ENCODE measurements around the gene DLEC1.

DLEC1 gene

DNA sequence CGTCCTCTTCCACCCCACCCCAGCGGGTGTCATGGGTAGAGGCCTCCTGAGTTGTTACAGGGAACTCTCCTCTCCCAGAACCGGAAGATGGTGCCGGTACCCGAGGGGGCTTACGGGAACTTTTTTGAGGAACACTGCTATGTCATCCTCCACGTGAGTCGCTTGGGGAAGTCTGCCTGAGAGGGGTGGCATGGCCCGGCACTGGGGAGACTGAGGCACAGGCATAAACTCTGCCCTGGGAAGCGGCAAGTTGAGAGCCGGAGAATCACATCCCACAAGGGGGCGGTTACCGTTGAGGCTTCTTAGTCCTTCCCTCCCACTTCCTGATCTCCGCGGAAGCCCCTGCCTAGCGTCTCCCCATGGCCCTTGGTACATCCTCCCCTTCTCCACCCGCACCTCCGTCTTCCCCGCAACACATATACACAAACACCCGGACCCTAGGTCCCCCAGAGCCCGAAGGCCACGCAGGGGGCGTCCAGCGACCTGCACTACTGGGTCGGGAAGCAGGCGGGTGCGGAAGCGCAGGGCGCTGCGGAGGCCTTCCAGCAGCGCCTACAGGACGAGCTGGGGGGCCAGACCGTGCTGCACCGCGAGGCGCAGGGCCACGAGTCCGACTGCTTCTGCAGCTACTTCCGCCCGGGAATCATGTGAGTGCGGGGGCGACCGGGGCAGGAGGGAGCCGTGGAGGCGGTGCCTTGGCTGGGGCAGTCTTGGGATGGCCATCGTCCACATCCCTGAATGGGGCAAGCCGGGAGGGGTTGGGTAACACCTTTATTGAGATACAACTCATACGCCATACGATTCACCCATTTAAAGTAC lies 45.0 kb upstream of the DLEC1 start:
- no peaks in the 10 kb centered on the region for H3K36me3 ChIP-seq (ENCODE audit: control insufficient read depth, insufficient read depth, low read length)
- H3K4me1 ChIP-seq (ENCODE audit: control insufficient read depth, insufficient read depth, low read length, poor library complexity, severe bottlenecking), result peaks cover 10% of the 10 kb centered on the region
- no peaks in the 10 kb centered on the region for H3K9me3 ChIP-seq (ENCODE audit: control insufficient read depth, low read length)
- no peak overlapping the region for H3K27ac ChIP-seq (ENCODE audit: low read depth, low read length, severe bottlenecking)
- H3K4me3 ChIP-seq (ENCODE audit: extremely low read depth, insufficient read depth, low read length, poor library complexity, severe bottlenecking), result peak overlapping the region; percentile 34
- WGBS, 2 experiments (ENCODE audit: insufficient coverage in 2 of 2), result 37 to 46% methylated on average over 39 to 46 of the region's 49 CpGs

DNA sequence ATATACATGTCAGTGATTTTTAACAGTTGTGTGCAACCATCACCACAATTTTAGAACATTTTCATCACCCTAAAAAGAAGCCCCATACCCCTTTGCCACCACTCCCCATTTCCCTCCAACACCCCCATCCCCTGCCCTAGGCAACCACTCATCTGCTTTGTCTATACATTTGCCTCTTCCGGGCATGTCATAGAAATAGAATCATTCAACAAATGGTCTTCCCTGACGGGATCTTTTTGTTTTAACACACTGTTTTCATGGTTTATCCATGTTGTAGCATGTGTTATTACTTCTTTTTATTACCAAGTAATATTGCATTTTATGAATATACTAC lies 44.4 kb upstream of the DLEC1 start:
- Histone ChIP-seq H3K4me3 (ENCODE audit: extremely low read depth, insufficient read depth, low read length, poor library complexity, severe bottlenecking) (peak overlapping the region; percentile 34), H3K36me3 (ENCODE audit: control insufficient read depth, insufficient read depth, low read length) (no peaks in the 10 kb centered on the region), H3K27ac (ENCODE audit: low read depth, low read length, severe bottlenecking) (no peak overlapping the region), H3K9me3 (ENCODE audit: control insufficient read depth, low read length) (no peaks in the 10 kb centered on the region), H3K4me1 (ENCODE audit: control insufficient read depth, insufficient read depth, low read length, poor library complexity, severe bottlenecking) (peaks cover 10% of the 10 kb centered on the region)
- 86% methylated on average over 1 of the region's 2 CpGs for WGBS, 2 experiments (ENCODE audit: insufficient coverage in 2 of 2)

DNA sequence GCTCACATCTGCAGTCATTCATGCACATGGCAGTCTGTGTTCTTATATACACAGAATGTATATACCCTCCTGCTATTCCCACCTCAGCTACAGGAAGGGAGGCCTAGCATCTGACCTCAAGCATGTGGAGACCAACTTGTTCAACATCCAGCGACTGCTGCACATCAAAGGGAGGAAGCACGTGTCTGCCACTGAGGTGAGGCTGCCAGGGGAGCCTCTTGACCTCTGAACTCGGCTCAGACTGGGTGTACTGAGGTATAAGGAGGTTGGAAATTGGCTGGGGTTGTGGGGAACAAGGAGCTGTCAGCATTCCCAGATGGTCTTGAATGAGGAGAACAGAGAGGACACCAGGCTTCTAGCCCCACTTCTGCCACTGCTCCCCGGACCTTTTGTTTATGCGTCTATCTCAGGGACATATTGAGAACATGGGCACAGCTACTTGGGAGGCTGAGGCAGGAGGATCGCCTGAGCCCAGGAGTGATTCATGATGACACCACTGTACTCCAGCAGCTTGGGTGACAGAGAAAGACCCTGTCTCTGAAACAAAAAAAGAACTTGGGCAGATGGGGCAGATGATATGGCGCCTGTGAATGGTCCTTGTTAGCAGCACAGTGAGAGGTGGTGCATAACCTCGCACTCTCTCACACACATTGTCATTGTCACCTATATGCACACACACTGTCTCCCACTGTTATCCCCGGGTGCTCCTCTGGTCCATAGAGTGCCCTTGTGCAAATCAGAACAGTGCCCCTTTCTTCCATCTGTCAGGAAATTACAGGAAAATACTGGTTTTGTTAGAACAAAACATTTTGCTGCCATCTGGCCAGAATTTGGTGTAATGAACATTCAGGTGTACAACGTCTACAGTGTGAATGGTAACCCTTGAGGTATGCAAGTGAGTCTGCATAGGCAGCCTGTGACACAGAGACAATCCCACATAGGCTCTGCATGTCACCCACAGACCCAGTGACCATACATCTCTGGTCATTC lies 43.1 kb upstream of the DLEC1 start:
- no peak overlapping the region for H3K27ac ChIP-seq (ENCODE audit: low read depth, low read length, severe bottlenecking)
- peaks cover 10% of the 10 kb centered on the region for H3K4me1 ChIP-seq (ENCODE audit: control insufficient read depth, insufficient read depth, low read length, poor library complexity, severe bottlenecking)
- 93% methylated on average over 8 to 10 of the region's 10 CpGs for WGBS, 2 experiments (ENCODE audit: insufficient coverage in 2 of 2)
- H3K36me3 ChIP-seq (ENCODE audit: control insufficient read depth, insufficient read depth, low read length), result no peaks in the 10 kb centered on the region
- no peak overlapping the region for H3K4me3 ChIP-seq (ENCODE audit: extremely low read depth, insufficient read depth, low read length, poor library complexity, severe bottlenecking)
- no peaks in the 10 kb centered on the region for H3K9me3 ChIP-seq (ENCODE audit: control insufficient read depth, low read length)

DNA sequence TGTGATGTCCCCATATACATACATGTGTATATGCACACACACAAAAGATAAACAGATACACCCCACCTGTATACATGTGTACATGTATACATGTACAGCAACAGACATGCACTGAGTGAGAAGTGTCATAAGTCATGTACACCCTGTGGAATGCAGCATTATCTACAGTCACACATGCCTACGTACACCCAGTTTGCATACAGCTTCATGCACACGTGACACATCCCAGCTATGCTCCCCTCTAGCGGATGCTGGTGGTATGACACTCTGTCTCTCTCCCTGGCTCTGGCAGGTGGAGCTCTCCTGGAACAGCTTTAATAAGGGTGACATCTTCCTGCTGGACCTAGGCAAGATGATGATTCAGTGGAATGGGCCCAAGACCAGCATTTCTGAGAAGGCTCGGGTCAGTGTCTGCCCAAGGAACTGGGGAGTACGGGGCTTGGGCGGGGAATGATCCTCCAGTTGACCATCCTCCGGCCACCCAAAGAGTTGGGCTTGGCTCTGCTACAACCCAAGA lies 42.2 kb upstream of the DLEC1 start:
- no peaks in the 10 kb centered on the region for H3K36me3 ChIP-seq (ENCODE audit: control insufficient read depth, insufficient read depth, low read length)
- no peak overlapping the region for H3K4me3 ChIP-seq (ENCODE audit: extremely low read depth, insufficient read depth, low read length, poor library complexity, severe bottlenecking)
- no peak overlapping the region for H3K27ac ChIP-seq (ENCODE audit: low read depth, low read length, severe bottlenecking)
- H3K9me3 ChIP-seq (ENCODE audit: control insufficient read depth, low read length), result no peaks in the 10 kb centered on the region
- WGBS, 2 experiments (ENCODE audit: insufficient coverage in 2 of 2), result 44 to 54% methylated on average over 6 to 7 of the region's 7 CpGs
- peaks cover 10% of the 10 kb centered on the region for H3K4me1 ChIP-seq (ENCODE audit: control insufficient read depth, insufficient read depth, low read length, poor library complexity, severe bottlenecking)

DNA sequence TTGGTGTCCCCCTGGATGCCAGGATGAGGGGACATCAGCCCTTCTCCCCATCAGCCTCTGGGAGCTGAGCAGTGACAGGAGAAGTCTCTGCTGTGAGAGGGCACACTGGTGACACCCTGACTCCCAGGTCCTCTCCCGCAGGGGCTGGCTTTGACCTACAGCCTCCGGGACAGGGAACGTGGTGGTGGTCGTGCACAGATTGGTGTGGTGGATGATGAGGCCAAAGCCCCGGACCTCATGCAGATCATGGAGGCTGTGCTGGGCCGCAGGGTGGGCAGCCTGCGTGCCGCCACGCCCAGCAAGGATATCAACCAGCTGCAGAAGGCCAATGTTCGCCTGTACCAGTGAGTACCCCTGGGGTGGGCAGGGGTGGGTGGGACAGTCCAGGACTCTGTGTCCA lies 41.7 kb upstream of the DLEC1 start:
- Histone ChIP-seq H3K36me3 (ENCODE audit: control insufficient read depth, insufficient read depth, low read length) (no peaks in the 10 kb centered on the region), H3K27ac (ENCODE audit: low read depth, low read length, severe bottlenecking) (no peak overlapping the region), H3K4me3 (ENCODE audit: extremely low read depth, insufficient read depth, low read length, poor library complexity, severe bottlenecking) (no peak overlapping the region), H3K4me1 (ENCODE audit: control insufficient read depth, insufficient read depth, low read length, poor library complexity, severe bottlenecking) (peaks cover 10% of the 10 kb centered on the region), H3K9me3 (ENCODE audit: control insufficient read depth, low read length) (no peaks in the 10 kb centered on the region)
- WGBS, 2 experiments (ENCODE audit: insufficient coverage in 2 of 2), result 92% methylated on average over 8 to 10 of the region's 10 CpGs

- Histone ChIP-seq H3K4me1 (ENCODE audit: control insufficient read depth, insufficient read depth, low read length, poor library complexity, severe bottlenecking) (peaks cover 10% of the 10 kb centered on the region), H3K4me3 (ENCODE audit: extremely low read depth, insufficient read depth, low read length, poor library complexity, severe bottlenecking) (no peak overlapping the region), H3K9me3 (ENCODE audit: control insufficient read depth, low read length) (no peaks in the 10 kb centered on the region), H3K27ac (ENCODE audit: low read depth, low read length, severe bottlenecking) (no peak overlapping the region), H3K36me3 (ENCODE audit: control insufficient read depth, insufficient read depth, low read length) (no peaks in the 10 kb centered on the region)
- 87 to 94% methylated on average over 3 to 5 of the region's 6 CpGs for WGBS, 2 experiments (ENCODE audit: insufficient coverage in 2 of 2)
Measured at GRCh38 chr3:37997791-37998370, 41.1 kb upstream of the DLEC1 start.

DNA sequence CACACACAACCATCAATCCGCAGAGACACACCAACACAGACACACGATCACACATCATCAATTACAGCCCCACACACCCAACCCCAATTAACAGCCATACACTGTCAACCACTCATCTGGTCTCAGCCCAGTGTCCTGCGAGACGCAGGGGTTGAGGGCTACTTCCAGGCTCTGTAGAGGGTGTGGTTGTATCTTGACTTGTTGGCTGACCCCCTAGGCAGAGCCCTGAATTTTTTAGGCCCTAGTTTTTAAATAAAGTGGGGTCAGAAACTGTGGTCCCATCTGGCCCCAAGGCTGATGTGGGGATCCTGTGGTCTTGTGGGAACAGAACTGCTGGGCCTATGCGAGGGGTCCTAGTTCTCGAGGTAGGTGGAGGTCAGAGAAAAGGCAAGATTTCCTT lies 39.2 kb upstream of the DLEC1 start:
- Histone ChIP-seq H3K4me3 (ENCODE audit: extremely low read depth, insufficient read depth, low read length, poor library complexity, severe bottlenecking) (no peak overlapping the region), H3K9me3 (ENCODE audit: control insufficient read depth, low read length) (no peaks in the 10 kb centered on the region), H3K27ac (ENCODE audit: low read depth, low read length, severe bottlenecking) (no peak overlapping the region), H3K4me1 (ENCODE audit: control insufficient read depth, insufficient read depth, low read length, poor library complexity, severe bottlenecking) (peaks cover 10% of the 10 kb centered on the region), H3K36me3 (ENCODE audit: control insufficient read depth, insufficient read depth, low read length) (no peaks in the 10 kb centered on the region)
- 84 to 89% methylated on average over 4 to 6 of the region's 6 CpGs for WGBS, 2 experiments (ENCODE audit: insufficient coverage in 2 of 2)

DNA sequence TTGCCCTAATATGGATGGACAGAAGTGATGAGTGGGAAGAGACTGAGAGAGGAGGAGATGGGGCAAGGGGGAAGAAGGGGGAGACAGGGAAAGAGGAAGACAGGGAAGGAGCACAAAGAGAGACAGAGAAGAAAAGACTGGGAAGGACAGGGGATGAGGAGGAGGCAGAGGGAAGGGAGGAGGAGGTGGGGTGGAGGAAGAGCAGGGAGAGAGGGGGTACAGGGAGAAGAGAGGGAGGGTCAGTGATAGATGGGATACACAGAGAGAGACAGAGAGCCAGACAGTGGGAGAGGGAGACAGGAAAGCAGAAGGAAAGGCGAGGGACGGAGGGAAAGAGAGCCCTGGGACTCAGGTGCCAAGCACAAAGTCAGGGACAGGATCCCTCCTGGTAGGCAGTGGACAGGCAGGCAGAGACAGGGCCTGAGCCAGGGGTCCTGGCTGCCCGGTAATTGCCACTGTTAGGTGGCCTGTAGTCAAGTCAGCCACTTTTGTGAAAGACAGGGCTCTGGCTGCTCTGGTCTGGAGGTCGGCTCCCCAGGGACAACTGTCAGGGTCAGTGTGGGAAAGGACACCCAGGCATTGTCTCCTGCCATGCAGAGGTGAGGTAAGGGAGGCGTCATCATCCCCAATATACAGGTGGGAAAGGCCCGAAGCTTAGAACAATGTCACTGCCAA lies 38.6 kb upstream of the DLEC1 start:
- Histone ChIP-seq H3K4me3 (ENCODE audit: extremely low read depth, insufficient read depth, low read length, poor library complexity, severe bottlenecking) (no peak overlapping the region), H3K36me3 (ENCODE audit: control insufficient read depth, insufficient read depth, low read length) (no peaks in the 10 kb centered on the region), H3K9me3 (ENCODE audit: control insufficient read depth, low read length) (no peaks in the 10 kb centered on the region), H3K4me1 (ENCODE audit: control insufficient read depth, insufficient read depth, low read length, poor library complexity, severe bottlenecking) (peaks cover 10% of the 10 kb centered on the region), H3K27ac (ENCODE audit: low read depth, low read length, severe bottlenecking) (no peak overlapping the region)
- WGBS, 2 experiments (ENCODE audit: insufficient coverage in 2 of 2), result 91 to 97% methylated on average over 4 to 6 of the region's 6 CpGs

GRCh38 chr3:38000965-38001455 lies 38.0 kb upstream of the DLEC1 start:
- Histone ChIP-seq H3K36me3 (ENCODE audit: control insufficient read depth, insufficient read depth, low read length) (no peaks in the 10 kb centered on the region), H3K4me3 (ENCODE audit: extremely low read depth, insufficient read depth, low read length, poor library complexity, severe bottlenecking) (no peak overlapping the region), H3K4me1 (ENCODE audit: control insufficient read depth, insufficient read depth, low read length, poor library complexity, severe bottlenecking) (peaks cover 10% of the 10 kb centered on the region), H3K9me3 (ENCODE audit: control insufficient read depth, low read length) (no peaks in the 10 kb centered on the region), H3K27ac (ENCODE audit: low read depth, low read length, severe bottlenecking) (no peak overlapping the region)
- WGBS, 2 experiments (ENCODE audit: insufficient coverage in 2 of 2), result 98 to 100% methylated on average over 4 to 6 of the region's 6 CpGs
